ENCODE measurements around the gene SLC23A2.
"Not testable (repeated sequence)": the region's sequence is repeated elsewhere in the genome, so short reads cannot be mapped to it uniquely, and the experiment has no call there.

Gene SLC23A2

DNA sequence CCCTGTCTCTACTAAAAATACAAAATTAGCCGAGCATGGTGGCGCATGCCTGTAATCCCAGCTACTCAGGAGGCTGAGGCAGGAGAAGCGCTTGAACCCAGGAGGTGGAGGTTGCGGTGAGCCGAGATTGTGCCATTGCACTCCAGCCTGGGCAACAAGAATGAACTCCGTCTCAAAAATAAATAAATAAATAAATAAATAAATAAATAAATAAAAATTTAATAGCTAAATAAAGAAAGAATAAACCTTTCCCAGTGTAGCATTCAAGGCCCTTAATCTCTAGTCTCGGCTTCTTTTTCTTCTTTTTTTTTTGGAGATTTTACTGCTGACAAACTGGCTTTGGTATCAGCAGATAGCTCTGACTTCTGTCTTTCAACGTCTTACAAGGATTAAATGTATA is 3.5 kb upstream of the SLC23A2 start:
- not testable (repeated sequence) for DNase-seq

DNA sequence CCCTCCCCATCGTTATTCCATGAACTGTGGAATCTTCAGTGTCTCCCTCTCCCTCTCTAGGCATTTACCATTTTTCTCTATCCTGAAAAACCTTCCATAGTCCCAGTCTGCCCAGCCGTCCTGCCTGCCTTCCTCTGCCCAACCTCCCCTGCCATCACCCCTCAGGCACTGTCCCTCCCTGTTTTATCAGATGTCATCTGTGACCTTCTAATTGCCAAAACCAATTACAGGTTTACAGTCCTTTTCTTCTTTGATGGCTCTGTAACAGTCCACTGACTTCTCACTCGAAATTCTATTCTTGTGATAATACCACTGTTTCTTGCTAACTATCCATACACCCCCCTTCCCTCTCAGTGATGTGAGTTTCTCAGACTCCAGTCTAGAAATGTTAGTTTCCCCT is 2.3 kb upstream of the SLC23A2 start:
- DNase-seq, result no peak

DNA sequence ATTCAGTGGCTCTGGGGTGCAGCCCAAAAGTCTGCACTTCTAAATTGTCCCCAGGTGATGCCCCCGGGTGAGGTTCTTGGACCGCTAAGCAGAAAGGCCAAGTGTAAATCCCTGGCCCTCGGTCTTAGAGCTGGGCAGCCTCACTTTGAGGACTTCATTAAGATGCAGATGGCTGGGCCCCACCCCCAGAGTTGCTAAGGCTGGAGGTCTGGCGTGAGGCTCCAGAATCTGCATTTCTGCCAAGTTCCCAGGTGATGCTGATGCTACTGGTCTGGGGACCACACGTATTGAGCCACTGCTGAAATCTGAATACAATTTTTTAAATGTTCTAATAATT is 735 bp upstream of the SLC23A2 start:
- no peak for DNase-seq

DNA sequence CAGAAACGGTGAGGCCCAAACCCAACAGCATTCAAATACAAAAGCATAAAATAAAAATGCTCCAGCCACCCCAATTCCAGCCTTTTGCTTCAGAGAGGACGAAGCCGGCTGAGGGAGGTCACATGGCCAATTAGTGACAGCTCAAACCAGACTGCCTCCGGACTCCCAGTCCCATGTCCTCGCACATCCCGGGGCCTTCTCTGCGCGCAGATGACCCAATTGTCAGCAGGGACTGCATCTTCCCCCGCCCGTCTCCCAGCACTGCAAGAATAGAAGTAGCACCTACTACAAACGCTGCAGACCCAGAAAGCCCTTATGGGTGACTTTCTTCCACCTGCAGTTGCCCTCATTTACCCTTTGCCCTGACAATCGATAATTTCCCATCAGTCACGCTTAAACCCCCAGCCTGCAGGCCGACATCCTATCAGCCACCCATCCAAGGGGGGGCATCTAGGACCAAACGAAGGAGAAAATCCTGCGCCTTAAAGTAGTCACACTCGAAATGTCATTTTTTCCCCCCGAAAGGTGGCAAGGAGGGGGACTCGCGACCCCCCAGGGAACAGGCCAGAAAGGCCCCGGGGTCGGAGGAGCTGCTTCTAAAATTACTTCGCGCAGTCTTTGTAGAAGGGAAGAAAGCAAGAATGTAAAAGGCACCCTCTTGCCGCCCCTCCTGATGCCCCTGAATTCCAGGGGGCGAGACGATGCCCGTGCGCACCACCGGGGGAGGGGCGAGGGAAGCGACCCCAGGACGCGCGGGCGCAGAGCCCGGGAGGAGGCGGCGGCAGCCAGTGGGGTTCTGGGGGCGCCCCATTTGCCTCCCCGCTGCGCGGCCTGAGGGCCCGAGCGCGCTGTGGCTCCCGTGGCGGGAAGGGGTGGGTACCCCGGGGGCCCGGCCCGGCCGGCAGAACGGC is 792 bp downstream of the SLC23A2 start:
- peak; percentile 8 for DNase-seq

DNA sequence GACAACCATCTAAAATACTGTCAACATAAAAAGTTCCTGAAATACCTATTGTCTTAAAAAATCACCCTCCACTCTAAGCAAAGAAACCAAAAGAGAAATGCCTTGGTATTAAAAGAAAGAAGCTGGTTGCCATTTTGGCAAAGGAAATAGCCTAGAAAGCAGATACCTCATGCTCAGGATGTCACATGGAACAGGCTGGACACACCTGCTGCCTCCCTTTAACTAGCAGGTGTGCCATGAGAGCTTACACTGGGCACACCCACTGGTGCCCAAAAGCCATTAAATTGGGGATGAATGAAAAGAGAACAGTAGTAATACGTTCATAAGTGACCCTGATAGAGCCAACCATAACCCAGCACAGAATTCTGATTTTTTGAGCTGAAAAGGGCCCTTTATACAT is 1.5 kb downstream of the SLC23A2 start:
- DNase-seq, result no peak

DNA sequence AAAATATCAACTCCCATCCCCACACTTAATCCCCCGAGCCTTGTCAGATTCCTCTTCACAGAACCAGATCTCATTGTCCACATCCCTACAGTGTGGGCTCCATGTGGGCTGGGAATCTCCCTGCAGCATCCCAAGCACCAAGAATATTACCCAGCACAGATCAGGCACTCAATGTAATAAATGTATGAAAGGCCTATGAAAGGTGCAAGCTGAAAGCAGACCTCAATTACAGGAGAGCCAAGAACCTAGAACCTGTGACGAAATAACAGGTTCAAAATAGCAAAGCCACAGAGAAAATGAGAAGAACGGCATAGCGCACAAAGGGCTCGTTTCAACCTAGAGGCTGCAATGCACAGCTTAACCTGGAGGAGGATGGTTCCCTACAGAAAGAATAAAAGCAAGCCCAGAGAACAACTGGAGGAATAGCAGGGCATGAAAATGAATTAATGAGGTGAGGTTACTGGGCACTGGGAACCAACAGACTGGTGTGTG is 3.1 kb downstream of the SLC23A2 start:
- no peak for DNase-seq

- no peak for DNase-seq
Observed at GRCh38 chr20:4997222-4997621, 4.1 kb downstream of the SLC23A2 start.

DNA sequence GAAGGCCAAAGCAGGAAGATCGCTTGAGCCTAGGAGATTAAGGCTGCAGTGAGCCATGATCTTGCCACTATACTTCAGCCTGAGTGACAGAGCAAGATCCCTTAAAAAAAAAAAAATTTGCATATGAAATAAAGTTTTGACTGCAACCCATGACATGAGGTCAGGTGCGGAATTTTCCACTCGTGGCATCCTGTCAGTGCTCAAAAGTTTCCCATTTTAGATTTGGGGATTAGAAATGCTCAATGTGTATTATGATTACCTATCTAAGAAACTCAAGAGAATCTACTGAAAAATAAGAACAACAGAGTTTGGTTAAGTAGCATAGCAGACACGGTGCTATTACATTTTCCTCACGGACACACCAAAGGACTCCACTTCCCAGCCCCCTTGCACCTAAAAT is 11.7 kb downstream of the SLC23A2 start:
- no peak for DNase-seq

- no peak for DNase-seq
Observed at GRCh38 chr20:4987130-4987529, 14.2 kb downstream of the SLC23A2 start.

GRCh38 chr20:4985658-4986057 is 15.7 kb downstream of the SLC23A2 start:
- no peak for DNase-seq

GRCh38 chr20:4982281-4982680 is 19.0 kb downstream of the SLC23A2 start:
- no peak for DNase-seq

GRCh38 chr20:4979841-4980410 is 21.4 kb downstream of the SLC23A2 start:
- no peak for DNase-seq

- DNase-seq, result no peak
Observed at GRCh38 chr20:4978050-4978918, 23.0 kb downstream of the SLC23A2 start.

GRCh38 chr20:4976014-4976413 is 25.3 kb downstream of the SLC23A2 start:
- DNase-seq, result not testable (repeated sequence)

DNA sequence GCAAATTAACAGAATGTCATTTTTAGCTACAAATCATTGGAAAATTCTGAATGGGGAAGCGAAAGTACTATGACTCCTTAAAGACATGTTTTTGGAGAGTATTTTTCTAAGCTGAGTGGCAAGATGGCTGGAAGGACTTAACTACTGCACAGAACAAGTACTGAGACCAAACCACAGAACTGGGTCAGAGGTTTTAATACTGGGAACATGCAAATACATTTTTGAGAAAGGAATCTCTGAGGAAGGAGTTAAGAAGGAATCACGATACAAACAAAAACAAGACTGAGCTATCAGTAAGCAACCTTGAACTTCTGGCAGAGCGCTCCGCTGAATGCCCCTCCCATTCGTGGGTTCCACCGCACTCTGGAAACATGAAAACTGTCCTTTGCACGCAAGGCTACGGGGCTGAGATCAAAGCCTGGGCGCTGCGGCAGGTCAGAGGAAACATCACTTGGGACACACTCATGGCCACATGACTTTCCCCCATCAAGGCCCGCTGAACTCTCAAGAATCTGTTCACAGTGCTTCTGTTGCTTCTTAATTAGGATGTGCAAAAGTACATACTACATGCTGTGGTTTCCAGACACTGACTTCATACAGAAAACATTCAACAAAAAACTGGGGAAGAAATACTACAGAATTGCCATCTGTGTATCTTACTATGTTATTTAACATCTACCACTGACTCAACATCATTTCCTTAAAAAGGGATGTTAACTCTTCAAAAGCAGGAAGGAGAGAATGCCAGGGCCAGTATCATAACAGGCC is 27.8 kb downstream of the SLC23A2 start:
- no peak for DNase-seq

- no peak for DNase-seq
Observed at GRCh38 chr20:4972506-4973251, 28.6 kb downstream of the SLC23A2 start.

DNA sequence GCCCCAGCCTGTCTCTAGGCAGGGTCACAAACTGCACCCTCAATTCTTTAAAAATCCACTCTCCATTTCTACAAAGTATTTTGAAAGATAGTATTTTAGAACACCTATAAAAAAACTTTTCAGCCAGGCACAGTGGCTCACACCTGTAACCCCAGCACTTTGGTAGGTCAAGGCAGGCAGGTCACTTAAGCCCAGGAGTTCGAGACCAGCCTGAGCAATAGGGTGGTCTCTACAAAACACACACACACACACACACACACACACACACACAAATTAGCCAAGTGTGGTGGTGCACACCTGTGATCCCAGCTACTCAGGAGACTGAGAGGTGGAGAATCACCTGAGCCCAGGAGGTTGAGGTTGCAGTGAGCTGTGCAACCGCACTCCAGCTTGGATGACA is 30.2 kb downstream of the SLC23A2 start:
- no peak for DNase-seq

DNA sequence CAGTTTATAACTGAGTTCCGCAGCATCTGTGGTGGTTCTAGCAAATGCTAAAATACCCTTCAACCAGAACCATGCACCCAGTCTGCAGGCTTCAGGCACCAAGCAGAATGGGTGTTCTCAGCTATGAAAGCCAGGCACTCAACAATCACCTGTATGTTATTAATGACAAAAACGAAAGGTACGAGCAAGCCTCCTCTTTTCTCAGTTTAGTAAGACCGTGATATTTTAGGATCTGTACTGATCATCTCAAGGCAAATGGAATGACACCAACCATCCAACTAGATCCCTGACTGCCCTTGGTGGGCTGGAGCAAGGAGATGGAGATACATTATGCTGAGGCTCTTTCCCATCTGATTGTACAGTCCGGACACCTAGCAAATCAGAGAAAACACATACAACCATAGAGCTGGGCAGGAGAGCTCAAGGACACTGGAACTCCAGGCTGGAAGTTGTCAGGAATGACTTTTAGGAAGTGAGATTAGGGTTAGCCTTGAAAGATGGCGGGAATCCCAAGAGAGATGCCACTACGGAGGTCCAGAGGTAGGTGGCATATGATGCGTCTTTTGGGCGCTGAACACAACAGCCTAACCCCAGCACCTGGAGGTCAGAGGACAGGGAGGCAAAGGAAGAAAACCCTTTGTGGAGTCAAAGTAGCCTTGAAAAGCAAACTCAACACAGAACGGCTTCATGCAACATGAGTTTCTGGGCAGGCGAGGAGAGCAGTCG is 33.4 kb downstream of the SLC23A2 start:
- no peak for DNase-seq

- no peak for DNase-seq
Observed at GRCh38 chr20:4966826-4967751, 34.2 kb downstream of the SLC23A2 start.

DNA sequence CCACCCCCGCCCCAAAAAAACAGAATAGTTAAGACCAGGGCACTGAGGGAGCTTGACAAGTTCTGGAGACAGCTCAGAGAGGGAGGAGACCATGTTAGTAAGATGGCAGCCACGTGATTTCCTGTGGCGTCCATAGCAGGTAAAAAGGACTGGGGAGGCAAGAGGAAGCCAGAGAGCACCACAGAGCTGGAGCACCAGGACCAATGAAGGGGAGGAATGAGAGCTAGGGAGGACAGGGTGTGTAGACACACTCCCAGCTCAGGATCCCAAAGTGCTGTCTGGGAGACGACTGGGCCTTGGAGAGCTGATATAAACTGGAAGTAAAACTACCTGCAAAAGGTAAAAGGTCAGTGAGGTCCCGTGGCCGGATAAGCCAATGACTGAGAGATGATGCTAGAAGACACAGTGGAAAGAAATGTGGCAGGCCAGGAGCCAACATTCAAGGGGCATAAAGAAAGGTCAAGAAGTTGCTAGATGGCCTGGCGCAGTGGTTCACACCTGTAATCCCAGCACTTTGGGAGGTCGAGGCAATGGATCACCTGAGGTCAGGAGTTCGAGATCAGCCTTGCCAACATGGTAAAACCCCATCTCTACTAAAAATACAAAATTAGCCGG is 39.0 kb downstream of the SLC23A2 start:
- DNase-seq, result peak; percentile 43

All from CD4-positive, alpha-beta T cell treated with Interleukin-12 subunit alpha and Interleukin-12 subunit beta, for 1 hour (primary cell).